Prostate gland (tissue), 2 donors: ENCODE results near the gene CCT3. TPM values are rescaled to one million over a fixed set of nuclear protein-coding genes. Genes with fewer than 3 reads are reported as not detected.
A peak's percentile ranks its signal among the peaks of the same experiment; 100 is the strongest.
"Not testable (repeated sequence)": the region's sequence is repeated elsewhere in the genome, so short reads cannot be mapped to it uniquely, and the experiment has no call there.

Experiments
- DNase-seq: peaks from one replicate; pipeline ENCODE4 v3.0.0-alpha.2; 2019; ENCODE audit warnings: low spot score
- H3K27ac ChIP-seq, 2 donors: fragments of 200-600 bp; sonication (generic); 2 replicates each; pipeline ENCODE4 v1.5.1; 2017 to 2019
- H3K27me3 ChIP-seq: fragments of 200-600 bp; sonication (generic); replicated peaks from 2 replicates; pipeline ENCODE4 v1.5.1; 2019; ENCODE audit not compliant: insufficient read depth
- H3K36me3 ChIP-seq, 2 donors: fragments of 200-600 bp; sonication (generic); 1 replicate in 1 of 2; 2 replicates in 1 of 2; pipeline versions ENCODE4 v1.5.1 to v1.8.1; 2017 to 2019
- H3K4me1 ChIP-seq: fragments of 200-600 bp; sonication (generic); replicated peaks from 2 replicates; pipeline ENCODE4 v1.5.1; 2019
- H3K4me3 ChIP-seq, 2 donors: fragments of 200-600 bp; sonication (generic); 2 replicates each; pipeline ENCODE4 v1.5.1; 2017 to 2019
- H3K9me3 ChIP-seq: fragments of 200-600 bp; sonication (generic); 2 replicates; pipeline ENCODE4 v1.5.1; 2017
- CTCF ChIP-seq, 4 experiments: fragments of 200-600 bp in 2 of 4; fragments of 450-650 bp in 2 of 4; sonication (generic) in 2 of 4; IDR thresholded peaks; 1 replicate in 3 of 4; 2 replicates in 1 of 4; pipeline ENCODE4 v1.5.1; 2016 to 2019; ENCODE audit warnings: antibody characterized with exemption in 4 of 4, mild to moderate bottlenecking in 2 of 4, moderate library complexity in 2 of 4
- POLR2A ChIP-seq: fragments of 450-650 bp; IDR thresholded peaks from one replicate; pipeline ENCODE4 v1.6.1; 2016; ENCODE audit warnings: antibody characterized with exemption, mild to moderate bottlenecking
- POLR2AphosphoS5 ChIP-seq: sonication (generic); formaldehyde crosslinking; IDR thresholded peaks from one replicate; pipeline ENCODE4 v1.6.1; 2017; ENCODE audit warnings: antibody characterized with exemption
- WGBS: methylation state at CpG from one replicate; pipeline ENCODE4 v1.1.5; 2018; 5-methylcytosine and 5-hydroxymethylcytosine counted together
- intact Hi-C: fragments of 100-400 bp; cut with DNase I; formaldehyde crosslinking; loops from one replicate; pipeline ENCODE4 v1.14.2; 2022
- total RNA-seq, 2 donors: library from RNA; depleted of rRNA; stranded (reverse); fragments of >200 nt; gene quantifications; one replicate each; pipeline ENCODE4 v1.1.0, GENCODE V29; 2016

CCT3 gene
- total RNA-seq, 2 donors from 2014 or later = 144 to 167 TPM

GRCh38 chr1:156337052-156337887 lies 822 bp downstream of the CCT3 start:
- no peak for DNase-seq
- peak overlapping the region; percentile 80 to 88 for H3K27ac ChIP-seq
- no peaks in the 10 kb centered on the region for H3K27me3 ChIP-seq
- H3K36me3 ChIP-seq = no peaks in the 10 kb centered on the region
- peak overlapping the region; percentile 73 to 74 for H3K4me3 ChIP-seq
- H3K4me1 ChIP-seq = peaks cover 11% of the 10 kb centered on the region
- 38% methylated on average over 34 of the region's 34 CpGs for WGBS
- H3K9me3 ChIP-seq = no peaks in the 10 kb centered on the region
- intact Hi-C loops = no loop called here
- TF ChIP-seq POLR2A (no peak), POLR2AphosphoS5 (no peak)

- WGBS = 84% methylated on average over 4 of the region's 4 CpGs
- intact Hi-C loops = no loop called here
- Histone ChIP-seq H3K9me3 (no peaks in the 10 kb centered on the region), H3K27me3 (no peaks in the 10 kb centered on the region), H3K36me3 (no peaks in the 10 kb centered on the region), H3K4me1 (peaks cover 11% of the 10 kb centered on the region), H3K4me3 (no peak overlapping the region), H3K27ac (no peak overlapping the region)
- TF ChIP-seq CTCF (IDR thresholded peaks at IDR 0.05) (no peak), POLR2A (no peak), POLR2AphosphoS5 (no peak)
- DNase-seq = no peak
These were observed 1.9 kb downstream of the CCT3 start for GRCh38 chr1:156336242-156336641.

GRCh38 chr1:156323179-156323578 lies 14.9 kb downstream of the CCT3 start:
- H3K4me1 ChIP-seq, DNase-seq, H3K9me3 ChIP-seq, H3K27ac ChIP-seq, H3K4me3 ChIP-seq, intact Hi-C loops, H3K27me3 ChIP-seq: not testable (repeated sequence)
- peaks cover 16 to 24% of the 10 kb centered on the region in 2 donors for H3K36me3 ChIP-seq
- WGBS = 93% methylated on average over 9 of the region's 9 CpGs

- no peaks in the 10 kb centered on the region for H3K27me3 ChIP-seq
- H3K27ac ChIP-seq = no peak overlapping the region
- peaks cover 26 to 44% of the 10 kb centered on the region in 2 donors for H3K36me3 ChIP-seq
- no peak overlapping the region for H3K4me3 ChIP-seq
- no peak for TF ChIP-seq CTCF (IDR thresholded peaks at IDR 0.05)
- TF ChIP-seq POLR2AphosphoS5 = no peak
- TF ChIP-seq POLR2A = no peak
- whole genome bisulfite sequencing = 89% methylated on average over 3 of the region's 3 CpGs
- no peak for DNase-seq
- intact Hi-C loops = no loop called here
- no peaks in the 10 kb centered on the region for H3K9me3 ChIP-seq
- no peaks in the 10 kb centered on the region for H3K4me1 ChIP-seq
These were observed 17.5 kb downstream of the CCT3 start for GRCh38 chr1:156320560-156320959.

- no peaks in the 10 kb centered on the region for H3K27me3 ChIP-seq
- no peaks in the 10 kb centered on the region for H3K4me1 ChIP-seq
- intact Hi-C loops = no loop called here
- no peak overlapping the region for H3K4me3 ChIP-seq
- H3K27ac ChIP-seq = no peak overlapping the region
- no peaks in the 10 kb centered on the region for H3K9me3 ChIP-seq
- TF ChIP-seq POLR2AphosphoS5 (no peak), CTCF (IDR thresholded peaks at IDR 0.05) (peak in 3 of 4 experiments; percentile 35 to 55 (median 52)), POLR2A (no peak)
- WGBS = 52% methylated on average over 1 of the region's 1 CpG
- H3K36me3 ChIP-seq = peaks cover 26 to 44% of the 10 kb centered on the region in 2 donors
- no peak for DNase-seq
These were observed 18.4 kb downstream of the CCT3 start for GRCh38 chr1:156319664-156320063.

GRCh38 chr1:156316909-156317308 lies 21.2 kb downstream of the CCT3 start:
- Histone ChIP-seq H3K27me3 (no peaks in the 10 kb centered on the region), H3K4me1 (no peaks in the 10 kb centered on the region), H3K36me3 (peaks cover 16 to 42% of the 10 kb centered on the region in 2 donors), H3K4me3 (no peak overlapping the region), H3K27ac (no peak overlapping the region), H3K9me3 (no peaks in the 10 kb centered on the region)
- TF ChIP-seq CTCF (IDR thresholded peaks at IDR 0.05) (no peak), POLR2A (no peak), POLR2AphosphoS5 (no peak)
- 87% methylated on average over 7 of the region's 7 CpGs for WGBS
- DNase-seq = no peak
- intact Hi-C loops = no loop called here
